H1 (cell line): ENCODE data around the gene C19orf67. TPM values are rescaled to one million over a fixed set of nuclear protein-coding genes. Genes with fewer than 3 reads are reported as not detected.

Experiments used
- CTCF ChIP-seq, 3 experiments: IDR thresholded peaks; 1 replicate in 2 of 3; 2 replicates in 1 of 3; pipeline versions ENCODE4 v1.5.1 to v1.6.1; 2011; ENCODE audit warnings: low read length in 3 of 3, mild to moderate bottlenecking in 3 of 3, inconsistent platforms in 2 of 3, low read depth in 1 of 3, moderate library complexity in 1 of 3; ENCODE audit not compliant: insufficient read depth in 1 of 3; ENCODE audit errors: control extremely low read depth in 1 of 3
- MAFK ChIP-seq: IDR thresholded peaks from 2 replicates; pipeline ENCODE4 v1.6.1; 2012; ENCODE audit warnings: low read depth, mild to moderate bottlenecking, improper control_type of control experiment, low read length
- SIRT6 ChIP-seq: IDR thresholded peaks from one replicate; pipeline ENCODE4 v1.7.1; 2012; ENCODE audit warnings: low read length, inconsistent platforms
- polyA plus RNA-seq, 7 experiments: library from polyadenylated mRNA; depleted of rRNA in 3 of 7; stranded (reverse) in 5 of 7; unstranded in 2 of 7; fragments of >200 nt in 5 of 7; fragments of 200-250 nt in 2 of 7; gene quantifications; 1 replicate in 5 of 7; 2 replicates in 1 of 7; 4 replicates in 1 of 7; pipeline versions ENCODE4 v1.2.1 to v1.2.3, GENCODE V29; 2011 to 2013; ENCODE audit warnings: missing spikeins in 2 of 7, mixed read lengths in 2 of 7
- total RNA-seq: library from RNA; stranded (reverse); fragmentation: NEBNext Ultra II Directional; extraction: Animal tissue kit (Norgen Biotek cat#: 25700); gene quantifications from 2 replicates; pipeline ENCODE4 v1.2.1, GENCODE V29; 2021

Gene C19orf67
- total and polyA plus RNA-seq, 2 of the 8 experiments (the other 6 are each of a cell fraction or from before 2014, with no cell fraction given) = 0.12 TPM; not detected in 1

- no peak for TF ChIP-seq MAFK
- no peak for TF ChIP-seq SIRT6
- peak in 1 of 3 experiments; percentile 35; a peak in 2 of 4 replicates for TF ChIP-seq CTCF (IDR thresholded peaks at IDR 0.05; ENCODE audit: control extremely low read depth in 1 of 3, insufficient read depth in 1 of 3, low read depth in 1 of 3, low read length in 3 of 3)
Measured at GRCh38 chr19:14089662-14090508, 4.3 kb upstream of the C19orf67 start (continued).
